Activated T-cell treated with anti-CD3 and anti-CD28 coated beads, Interleukin-2, amount 50 U/mL, for 4 hours (primary cell): ENCODE measurements around the gene TMEM126A. TPM values are rescaled to one million over a fixed set of nuclear protein-coding genes. Genes with fewer than 3 reads are reported as not detected.
"Not testable (repeated sequence)": the region's sequence is repeated elsewhere in the genome, so short reads cannot be mapped to it uniquely, and the experiment has no call there.

Experiments used
- ATAC-seq, 2 donors: fragments of 200-7000 bp; cut with Tn5 transposase; one replicate each; pipeline ENCODE4 v1.10.0; 2021
- DNase-seq: peaks from one replicate; pipeline ENCODE4 v3.0.0-alpha.2; 2020
- H3K27me3 Mint-ChIP-seq: one replicate; pipeline ENCODE4 v1.8.0; 2021; ENCODE audit warnings: low read depth, mixed read lengths
- H3K36me3 Mint-ChIP-seq: one replicate; pipeline ENCODE4 v1.8.0; 2022; ENCODE audit warnings: mixed read lengths; ENCODE audit not compliant: insufficient read depth
- H3K4me1 Mint-ChIP-seq: one replicate; pipeline ENCODE4 v1.8.0; 2021; ENCODE audit warnings: low read depth, mixed read lengths
- H3K4me3 Mint-ChIP-seq: one replicate; pipeline ENCODE4 v1.8.0; 2021; ENCODE audit warnings: mild to moderate bottlenecking, moderate library complexity, mixed read lengths
- H3K9me3 Mint-ChIP-seq: one replicate; pipeline ENCODE4 v1.8.0; 2021; ENCODE audit warnings: mixed read lengths
- total RNA-seq, 3 donors: library from RNA; stranded (reverse); gene quantifications; one replicate each; pipeline ENCODE4 v1.2.1, GENCODE V29; 2021

TMEM126A gene
- 10 to 100 TPM; 80.7 to 86.5 (median 81.1) TPM for total RNA-seq

DNA sequence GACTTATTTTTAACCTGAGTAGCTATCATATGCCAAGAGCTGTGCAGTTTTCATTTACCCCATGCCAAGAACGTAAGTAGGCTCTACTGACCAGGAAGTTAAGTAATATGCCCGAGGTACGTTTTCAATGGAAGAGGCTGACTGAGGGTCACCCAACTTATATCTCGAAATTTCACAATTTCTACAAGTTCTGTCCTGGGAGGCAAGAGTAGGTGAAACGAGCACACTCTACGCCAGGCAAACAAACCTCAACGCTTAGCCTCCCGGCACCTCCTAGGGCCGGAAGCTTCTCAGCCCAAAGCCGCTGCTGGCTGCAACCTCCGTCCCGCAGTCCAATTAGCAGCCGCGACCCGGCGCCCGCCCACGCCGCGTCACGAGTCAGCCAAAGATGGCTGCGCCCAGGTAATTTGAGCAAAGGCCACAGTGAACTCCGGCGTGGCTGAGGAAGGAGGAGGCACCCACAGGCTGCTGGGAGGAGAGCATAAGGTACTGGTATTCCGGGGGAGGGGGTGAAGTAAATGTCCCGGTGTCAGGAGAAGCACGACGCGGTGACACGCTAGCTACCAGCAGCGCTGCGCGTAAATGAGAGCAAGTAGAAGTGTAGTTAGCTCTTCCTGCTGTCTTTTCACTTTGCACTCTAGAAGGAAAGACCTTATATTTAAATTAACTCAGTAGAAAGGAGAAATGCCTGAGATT, at the start of gene TMEM126A:
TSS of gene TMEM126A (plus strand) at position 364 of the 696 bp plus-strand sequence. CDS start 2,289 bp downstream, outside the sequence.
- Mint-ChIP-seq H3K9me3 (no peaks in the 10 kb centered on the region), H3K27me3 (peaks cover 20% of the 10 kb centered on the region), H3K4me1 (peaks cover 26% of the 10 kb centered on the region), H3K4me3 (peak within 1 kb of the TSS; percentile 100), H3K36me3 (peaks cover 17% of the 10 kb centered on the region)
- ATAC-seq = peak; percentile 98 to 99
- DNase-seq = peak; percentile 88

DNA sequence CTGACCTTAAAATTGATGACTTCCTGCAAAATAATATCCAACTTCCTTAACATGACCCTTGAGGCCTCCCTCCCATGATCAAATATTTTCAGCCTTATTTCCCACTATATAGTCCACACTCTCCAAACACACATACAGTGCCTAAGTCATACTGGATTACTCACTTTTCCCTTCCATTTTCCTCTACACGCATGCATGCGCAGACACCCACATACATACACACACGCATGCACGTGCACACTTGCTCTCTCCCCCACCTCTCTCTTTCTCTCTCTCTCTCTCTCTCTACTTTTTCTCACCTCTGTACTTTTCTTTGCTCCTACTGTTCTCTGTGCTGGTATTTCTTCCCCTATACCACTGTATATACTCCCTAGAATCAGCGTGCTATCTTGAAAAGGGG, 48.7 kb upstream of the TMEM126A start:
- Mint-ChIP-seq H3K27me3 (no peaks in the 10 kb centered on the region), H3K9me3 (no peaks in the 10 kb centered on the region), H3K4me3 (no peak overlapping the region), H3K4me1 (no peaks in the 10 kb centered on the region), H3K36me3 (no peaks in the 10 kb centered on the region)
- ATAC-seq (no peak), DNase-seq (no peak)

- no peaks in the 10 kb centered on the region for H3K36me3 Mint-ChIP-seq
- no peak overlapping the region for H3K4me3 Mint-ChIP-seq
- DNase-seq (no peak), ATAC-seq (no peak)
- no peaks in the 10 kb centered on the region for H3K4me1 Mint-ChIP-seq
- no peaks in the 10 kb centered on the region for H3K27me3 Mint-ChIP-seq
- H3K9me3 Mint-ChIP-seq = no peaks in the 10 kb centered on the region
Measured at GRCh38 chr11:85602526-85603213, 45.1 kb upstream of the TMEM126A start.

DNA sequence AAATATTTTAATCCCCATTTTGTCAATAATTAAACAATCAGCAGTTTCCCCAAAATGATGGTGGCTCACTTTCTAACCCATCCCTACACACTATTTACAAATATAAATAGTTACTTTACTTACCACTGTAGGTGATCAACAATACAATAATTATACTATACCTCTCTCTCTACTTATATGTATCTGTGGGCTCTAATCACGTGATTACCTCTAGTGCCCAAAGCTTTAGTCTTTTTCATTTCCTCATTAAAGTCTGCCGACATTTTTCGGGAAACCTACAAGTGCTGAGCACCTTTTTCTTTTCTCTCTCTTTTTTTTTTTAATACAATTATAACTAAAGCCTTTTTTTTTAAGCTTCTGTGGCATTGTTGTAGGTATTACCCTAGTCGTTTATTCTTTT, 44.5 kb upstream of the TMEM126A start:
- H3K27me3 Mint-ChIP-seq = no peaks in the 10 kb centered on the region
- ATAC-seq = no peak
- no peaks in the 10 kb centered on the region for H3K36me3 Mint-ChIP-seq
- no peak overlapping the region for H3K4me3 Mint-ChIP-seq
- H3K4me1 Mint-ChIP-seq = no peaks in the 10 kb centered on the region
- DNase-seq = no peak
- H3K9me3 Mint-ChIP-seq = no peaks in the 10 kb centered on the region

DNA sequence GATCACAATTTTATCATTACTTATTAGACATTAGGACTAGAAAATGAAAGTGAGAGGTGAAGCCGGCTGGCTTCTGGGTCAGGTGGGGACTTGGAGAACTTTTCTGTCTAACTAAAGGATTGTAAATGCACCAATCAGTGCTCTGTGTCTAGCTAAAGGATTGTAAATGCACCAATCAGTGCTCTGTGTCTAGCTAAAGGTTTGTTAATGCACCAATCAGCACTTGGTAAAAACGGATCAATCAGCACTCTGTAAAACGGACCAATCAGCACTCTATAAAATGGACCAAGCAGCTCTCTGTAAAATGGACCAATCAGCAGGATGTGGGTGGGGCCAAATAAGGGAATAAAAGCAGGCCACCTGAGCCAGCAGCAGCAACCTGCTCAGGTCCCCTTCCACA, 41.5 kb upstream of the TMEM126A start:
- H3K4me3 Mint-ChIP-seq, ATAC-seq, DNase-seq, H3K4me1 Mint-ChIP-seq, H3K27me3 Mint-ChIP-seq, H3K36me3 Mint-ChIP-seq, H3K9me3 Mint-ChIP-seq: not testable (repeated sequence)

- DNase-seq, H3K4me1 Mint-ChIP-seq, H3K36me3 Mint-ChIP-seq, H3K9me3 Mint-ChIP-seq, H3K27me3 Mint-ChIP-seq, H3K4me3 Mint-ChIP-seq, ATAC-seq: not testable (repeated sequence)
Measured at GRCh38 chr11:85608621-85609020, 39.1 kb upstream of the TMEM126A start.

GRCh38 chr11:85609286-85609685, 38.5 kb upstream of the TMEM126A start:
- not testable (repeated sequence) for H3K36me3 Mint-ChIP-seq, DNase-seq, H3K4me1 Mint-ChIP-seq, ATAC-seq, H3K9me3 Mint-ChIP-seq, H3K27me3 Mint-ChIP-seq, H3K4me3 Mint-ChIP-seq

- H3K27me3 Mint-ChIP-seq, H3K4me1 Mint-ChIP-seq, H3K9me3 Mint-ChIP-seq, ATAC-seq, DNase-seq, H3K4me3 Mint-ChIP-seq, H3K36me3 Mint-ChIP-seq: not testable (repeated sequence)
Measured at GRCh38 chr11:85611643-85612042, 36.1 kb upstream of the TMEM126A start.

- DNase-seq (no peak), ATAC-seq (no peak)
- peaks cover 2% of the 10 kb centered on the region for H3K36me3 Mint-ChIP-seq
Measured at GRCh38 chr11:85619499-85619898, 28.3 kb upstream of the TMEM126A start.

GRCh38 chr11:85620256-85620655, 27.5 kb upstream of the TMEM126A start:
- Mint-ChIP-seq H3K4me3 (no peak overlapping the region), H3K27me3 (no peaks in the 10 kb centered on the region), H3K9me3 (no peaks in the 10 kb centered on the region), H3K4me1 (peaks cover 2% of the 10 kb centered on the region), H3K36me3 (peaks cover 2% of the 10 kb centered on the region)
- no peak for DNase-seq
- ATAC-seq = no peak

More at GRCh38 chr11:85619499-85619898, 28.3 kb upstream of the TMEM126A start:
- peaks cover 1% of the 10 kb centered on the region for H3K4me1 Mint-ChIP-seq
- no peaks in the 10 kb centered on the region for H3K27me3 Mint-ChIP-seq
- H3K4me3 Mint-ChIP-seq = no peak overlapping the region
- H3K9me3 Mint-ChIP-seq = no peaks in the 10 kb centered on the region

DNA sequence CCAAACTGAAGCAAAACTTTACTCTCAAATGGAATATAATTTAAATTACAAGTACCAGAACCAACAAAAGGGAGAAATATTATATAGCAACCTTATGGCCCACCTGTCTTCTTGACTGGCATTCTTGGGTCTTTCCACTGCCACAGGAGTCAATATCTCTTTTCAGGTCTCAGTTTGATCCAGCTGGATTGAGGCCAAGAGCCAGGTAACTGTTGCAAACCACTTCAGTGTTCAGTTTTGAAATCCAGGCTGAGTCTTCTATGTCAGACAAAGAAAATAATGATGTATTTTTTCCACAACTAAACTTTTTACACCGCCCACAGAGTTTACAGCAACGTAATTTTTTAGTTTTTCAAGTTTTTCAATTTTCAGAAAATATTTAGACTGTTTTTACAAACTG, 21.3 kb upstream of the TMEM126A start:
- DNase-seq (peak; percentile 6), ATAC-seq (no peak)
- Mint-ChIP-seq H3K36me3 (peaks cover 6% of the 10 kb centered on the region), H3K4me1 (peaks cover 33% of the 10 kb centered on the region), H3K27me3 (no peaks in the 10 kb centered on the region), H3K9me3 (no peaks in the 10 kb centered on the region), H3K4me3 (peak overlapping the region; percentile 99)

GRCh38 chr11:85627332-85627997, 20.3 kb upstream of the TMEM126A start, which contains the start of gene DLG2:
Gene DLG2, minus strand, starts transcription at chr11:85627344.
- peaks cover 33% of the 10 kb centered on the region for H3K4me1 Mint-ChIP-seq
- peak within 1 kb of the TSS; percentile 99 for H3K4me3 Mint-ChIP-seq
- peak in 1 of 2 donors; percentile 1 for ATAC-seq
- no peaks in the 10 kb centered on the region for H3K27me3 Mint-ChIP-seq
- peaks cover 8% of the 10 kb centered on the region for H3K36me3 Mint-ChIP-seq
- H3K9me3 Mint-ChIP-seq = no peaks in the 10 kb centered on the region
- no peak for DNase-seq

- peaks cover 33% of the 10 kb centered on the region for H3K4me1 Mint-ChIP-seq
Measured at GRCh38 chr11:85627998-85628770, 19.6 kb upstream of the TMEM126A start, which contains the start of gene TMEM126B. Gene TMEM126B, plus strand, starts transcription at chr11:85628593. Its CDS starts 15 bp downstream, at chr11:85628608.

More at GRCh38 chr11:85627998-85628770, 19.6 kb upstream of the TMEM126A start, which contains the start of gene TMEM126B:
- H3K4me3 Mint-ChIP-seq = peak within 1 kb of the TSS; percentile 99
- H3K36me3 Mint-ChIP-seq = peaks cover 12% of the 10 kb centered on the region
- H3K27me3 Mint-ChIP-seq = no peaks in the 10 kb centered on the region
- peak; percentile 94 for DNase-seq
- peak; percentile 99 for ATAC-seq
- no peaks in the 10 kb centered on the region for H3K9me3 Mint-ChIP-seq
